KMS-11 (cell line): ENCODE results near the gene TPRG1.

ENCODE experiments used
- H2AFZ ChIP-seq: fragments of 200-600 bp; sonication (generic); 2 replicates; pipeline ENCODE4 v1.6.1; 2016; ENCODE audit warnings: antibody characterized with exemption, mixed run types, low read depth
- H3K27ac ChIP-seq: fragments of 200-600 bp; sonication (generic); 2 replicates; pipeline ENCODE4 v1.6.1; 2016; ENCODE audit warnings: mild to moderate bottlenecking, mixed run types
- H3K27me3 ChIP-seq: fragments of 200-600 bp; sonication (generic); 2 replicates; pipeline ENCODE4 v1.6.1; 2017; ENCODE audit warnings: mild to moderate bottlenecking, low read depth, mixed run types, moderate library complexity; ENCODE audit not compliant: insufficient read depth
- H3K36me3 ChIP-seq: fragments of 200-600 bp; sonication (generic); 2 replicates; pipeline ENCODE4 v1.6.1; 2017; ENCODE audit warnings: mild to moderate bottlenecking, mixed run types; ENCODE audit not compliant: insufficient read depth
- H3K4me1 ChIP-seq: fragments of 200-600 bp; sonication (generic); 2 replicates; pipeline ENCODE4 v1.6.1; 2016; ENCODE audit warnings: mild to moderate bottlenecking, low read depth, mixed run types; ENCODE audit not compliant: poor library complexity, severe bottlenecking
- H3K4me2 ChIP-seq: fragments of 200-600 bp; sonication (generic); 2 replicates; pipeline ENCODE4 v1.7.0; 2016; ENCODE audit warnings: mild to moderate bottlenecking, mixed run types
- H3K4me3 ChIP-seq: fragments of 200-600 bp; sonication (generic); IDR thresholded peaks from 2 replicates; pipeline ENCODE4 v1.6.1; 2017; ENCODE audit warnings: low read depth, low read length, mixed read lengths; ENCODE audit not compliant: insufficient read depth
- H3K79me2 ChIP-seq: fragments of 200-600 bp; sonication (generic); 2 replicates; pipeline ENCODE4 v1.6.1; 2016; ENCODE audit warnings: low read depth, mixed run types; ENCODE audit not compliant: insufficient read depth
- H3K9ac ChIP-seq: fragments of 200-600 bp; sonication (generic); 2 replicates; pipeline ENCODE4 v1.6.1; 2016; ENCODE audit warnings: mild to moderate bottlenecking, mixed run types
- H4K20me1 ChIP-seq: fragments of 200-600 bp; sonication (generic); 2 replicates; pipeline ENCODE4 v1.6.1; 2016; ENCODE audit warnings: mild to moderate bottlenecking, mixed run types; ENCODE audit not compliant: insufficient read depth
- TF ChIP-seq, protein P1 (sequence below): fragments of 200-600 bp; sonication (generic); conservative IDR thresholded peaks from 2 replicates; pipeline ENCODE4 v1.6.1; 2017; ENCODE audit warnings: low read depth, mild to moderate bottlenecking, antibody characterized with exemption, low read length, moderate library complexity, mixed read lengths

The TPRG1 gene

GRCh38 chr3:189312866-189313265, 141.1 kb downstream of the TPRG1 start:
- no peaks in the 10 kb centered on the region for H3K4me1 ChIP-seq
- TF ChIP-seq, protein P1, sequence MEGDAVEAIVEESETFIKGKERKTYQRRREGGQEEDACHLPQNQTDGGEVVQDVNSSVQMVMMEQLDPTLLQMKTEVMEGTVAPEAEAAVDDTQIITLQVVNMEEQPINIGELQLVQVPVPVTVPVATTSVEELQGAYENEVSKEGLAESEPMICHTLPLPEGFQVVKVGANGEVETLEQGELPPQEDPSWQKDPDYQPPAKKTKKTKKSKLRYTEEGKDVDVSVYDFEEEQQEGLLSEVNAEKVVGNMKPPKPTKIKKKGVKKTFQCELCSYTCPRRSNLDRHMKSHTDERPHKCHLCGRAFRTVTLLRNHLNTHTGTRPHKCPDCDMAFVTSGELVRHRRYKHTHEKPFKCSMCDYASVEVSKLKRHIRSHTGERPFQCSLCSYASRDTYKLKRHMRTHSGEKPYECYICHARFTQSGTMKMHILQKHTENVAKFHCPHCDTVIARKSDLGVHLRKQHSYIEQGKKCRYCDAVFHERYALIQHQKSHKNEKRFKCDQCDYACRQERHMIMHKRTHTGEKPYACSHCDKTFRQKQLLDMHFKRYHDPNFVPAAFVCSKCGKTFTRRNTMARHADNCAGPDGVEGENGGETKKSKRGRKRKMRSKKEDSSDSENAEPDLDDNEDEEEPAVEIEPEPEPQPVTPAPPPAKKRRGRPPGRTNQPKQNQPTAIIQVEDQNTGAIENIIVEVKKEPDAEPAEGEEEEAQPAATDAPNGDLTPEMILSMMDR, result no peak
- H3K9ac ChIP-seq, result no peak overlapping the region
- no peaks in the 10 kb centered on the region for H3K27me3 ChIP-seq
- H2AFZ ChIP-seq, result no peak overlapping the region
- no peaks in the 10 kb centered on the region for H4K20me1 ChIP-seq
- H3K36me3 ChIP-seq, result no peaks in the 10 kb centered on the region
- no peak overlapping the region for H3K4me3 ChIP-seq
- H3K79me2 ChIP-seq, result no peaks in the 10 kb centered on the region
- H3K27ac ChIP-seq, result no peak overlapping the region
- no peak overlapping the region for H3K4me2 ChIP-seq

- Histone ChIP-seq H3K4me2 (no peak overlapping the region), H3K9ac (no peak overlapping the region), H3K79me2 (no peaks in the 10 kb centered on the region), H3K4me1 (no peaks in the 10 kb centered on the region), H3K36me3 (no peaks in the 10 kb centered on the region), H3K27me3 (no peaks in the 10 kb centered on the region), H4K20me1 (no peaks in the 10 kb centered on the region), H3K4me3 (no peak overlapping the region), H3K27ac (no peak overlapping the region), H2AFZ (no peak overlapping the region)
- TF ChIP-seq, protein P1, result no peak
These were observed 144.7 kb downstream of the TPRG1 start for GRCh38 chr3:189316296-189317019.

DNA sequence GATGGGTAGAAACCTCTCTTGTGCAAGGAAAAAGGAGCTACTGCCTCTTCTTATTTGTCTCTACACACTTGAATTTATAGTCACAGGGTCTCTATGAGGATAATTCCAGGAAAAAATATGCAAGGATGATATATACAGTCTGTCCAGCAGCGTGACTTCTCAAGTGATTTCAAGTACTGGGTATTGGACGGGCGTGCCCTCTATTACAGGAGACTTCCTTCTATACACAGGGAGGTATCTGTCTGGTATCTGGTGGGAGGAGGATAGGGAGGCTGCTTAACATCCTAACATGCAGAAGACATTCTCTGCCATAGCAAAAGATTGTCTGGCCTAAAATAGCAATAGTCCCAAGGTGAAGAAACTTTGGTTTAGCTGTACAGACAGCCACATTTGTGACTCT, 146.1 kb downstream of the TPRG1 start:
- no peak overlapping the region for H2AFZ ChIP-seq
- H3K4me3 ChIP-seq, result no peak overlapping the region
- H3K27me3 ChIP-seq, result no peaks in the 10 kb centered on the region
- H3K4me2 ChIP-seq, result no peak overlapping the region
- no peak overlapping the region for H3K27ac ChIP-seq
- H3K79me2 ChIP-seq, result no peaks in the 10 kb centered on the region
- no peaks in the 10 kb centered on the region for H4K20me1 ChIP-seq
- no peaks in the 10 kb centered on the region for H3K4me1 ChIP-seq
- H3K36me3 ChIP-seq, result no peaks in the 10 kb centered on the region
- H3K9ac ChIP-seq, result no peak overlapping the region
- TF ChIP-seq, protein P1, result no peak

DNA sequence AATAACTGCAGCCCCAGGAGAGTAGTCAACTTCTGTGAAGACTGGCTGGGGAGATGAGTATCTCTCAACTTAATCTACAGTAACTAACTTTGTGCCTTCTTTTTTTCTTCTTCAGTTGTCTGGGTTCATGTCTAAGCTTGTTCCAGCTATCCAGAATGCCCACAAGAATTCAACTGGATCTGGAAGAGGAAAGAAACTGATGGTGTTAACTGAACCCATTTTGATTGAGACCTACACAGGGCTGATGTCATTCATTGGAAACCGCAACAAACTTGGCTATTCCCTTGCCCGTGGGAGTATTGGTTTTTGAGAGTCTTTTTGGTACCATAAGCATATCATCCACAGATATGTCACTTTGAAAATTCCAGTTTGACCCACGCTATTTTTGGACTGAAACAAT, 148.7 kb downstream of the TPRG1 start:
- Histone ChIP-seq H3K36me3 (no peaks in the 10 kb centered on the region), H3K27me3 (no peaks in the 10 kb centered on the region), H3K4me3 (no peak overlapping the region), H2AFZ (no peak overlapping the region), H3K27ac (no peak overlapping the region), H3K79me2 (no peaks in the 10 kb centered on the region), H3K4me2 (no peak overlapping the region), H3K4me1 (peaks cover 22% of the 10 kb centered on the region), H3K9ac (no peak overlapping the region), H4K20me1 (no peaks in the 10 kb centered on the region)
- TF ChIP-seq, protein P1, result no peak
